ENCODE data around the gene CEP41.

CEP41 gene

DNA sequence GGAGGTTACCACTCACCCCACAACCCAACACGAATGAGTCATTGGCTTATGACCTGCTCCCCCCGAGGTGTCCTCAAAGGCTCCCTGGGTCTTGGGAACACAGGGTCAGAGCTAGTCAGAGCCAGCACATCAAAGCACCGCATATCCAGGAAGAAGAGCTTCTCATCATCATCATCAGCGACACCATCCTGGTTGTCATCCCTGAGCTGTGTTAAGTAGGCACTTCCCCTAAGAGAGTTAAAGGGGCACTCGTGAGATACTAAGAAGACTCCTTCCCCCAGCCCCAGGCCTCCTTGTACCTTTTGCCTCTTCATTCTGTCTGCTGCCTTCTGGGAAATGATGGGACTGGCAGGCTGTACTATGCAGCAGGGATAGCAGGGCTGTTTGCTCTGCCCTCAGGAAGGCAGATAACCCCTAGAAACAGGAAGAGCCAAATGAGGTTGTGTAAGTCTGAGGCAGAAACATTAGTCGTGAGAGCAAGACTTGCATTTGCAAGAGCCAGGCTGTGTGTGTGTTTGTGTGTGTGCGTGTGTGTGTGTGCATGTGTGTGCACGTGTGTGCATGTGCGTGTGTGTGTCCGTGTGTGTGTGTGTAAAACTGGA is 71.6 kb downstream of the CEP41 start:
- DNase-seq (ENCODE audit: low read depth in 2 of 2), result peak; percentile 93 to 95

DNA sequence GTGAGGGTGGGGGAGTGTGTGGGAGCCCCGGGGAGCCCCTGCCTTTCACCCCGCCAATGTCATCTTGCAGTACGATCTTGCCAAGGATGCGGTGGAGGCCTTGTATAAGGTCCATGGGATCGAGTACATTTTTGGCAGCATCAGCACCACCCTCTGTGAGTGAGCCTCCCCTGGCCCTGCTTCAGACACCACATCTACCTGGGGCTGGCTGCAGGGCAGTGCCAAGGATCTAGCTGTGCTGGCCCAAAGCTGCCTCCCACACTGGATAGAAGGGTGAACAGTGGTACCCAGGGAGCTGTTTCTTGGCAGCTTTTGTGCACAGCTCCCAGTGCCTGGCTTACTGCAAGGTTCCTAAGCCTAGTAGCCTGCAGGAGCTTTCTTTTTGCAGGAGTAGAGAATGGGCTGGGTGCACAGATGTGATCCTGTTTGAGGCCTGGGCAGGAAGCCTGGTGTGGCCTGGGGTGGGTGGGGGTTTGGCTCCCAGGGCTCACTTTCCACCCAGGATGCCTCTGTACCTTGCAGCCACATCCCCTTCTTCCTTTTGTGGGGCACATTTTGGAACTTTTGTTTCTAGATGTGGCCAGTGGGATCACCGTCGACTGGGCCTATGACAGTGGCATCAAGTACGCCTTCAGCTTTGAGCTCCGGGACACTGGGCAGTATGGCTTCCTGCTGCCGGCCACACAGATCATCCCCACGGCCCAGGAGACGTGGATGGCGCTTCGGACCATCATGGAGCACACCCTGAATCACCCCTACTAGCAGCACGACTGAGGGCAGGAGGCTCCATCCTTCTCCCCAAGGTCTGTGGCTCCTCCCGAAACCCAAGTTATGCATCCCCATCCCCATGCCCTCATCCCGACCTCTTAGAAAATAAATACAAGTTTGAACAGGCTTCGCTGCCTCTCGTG is 72.7 kb downstream of the CEP41 start:
- DNase-seq (ENCODE audit: low read depth in 2 of 2), result no peak

DNA sequence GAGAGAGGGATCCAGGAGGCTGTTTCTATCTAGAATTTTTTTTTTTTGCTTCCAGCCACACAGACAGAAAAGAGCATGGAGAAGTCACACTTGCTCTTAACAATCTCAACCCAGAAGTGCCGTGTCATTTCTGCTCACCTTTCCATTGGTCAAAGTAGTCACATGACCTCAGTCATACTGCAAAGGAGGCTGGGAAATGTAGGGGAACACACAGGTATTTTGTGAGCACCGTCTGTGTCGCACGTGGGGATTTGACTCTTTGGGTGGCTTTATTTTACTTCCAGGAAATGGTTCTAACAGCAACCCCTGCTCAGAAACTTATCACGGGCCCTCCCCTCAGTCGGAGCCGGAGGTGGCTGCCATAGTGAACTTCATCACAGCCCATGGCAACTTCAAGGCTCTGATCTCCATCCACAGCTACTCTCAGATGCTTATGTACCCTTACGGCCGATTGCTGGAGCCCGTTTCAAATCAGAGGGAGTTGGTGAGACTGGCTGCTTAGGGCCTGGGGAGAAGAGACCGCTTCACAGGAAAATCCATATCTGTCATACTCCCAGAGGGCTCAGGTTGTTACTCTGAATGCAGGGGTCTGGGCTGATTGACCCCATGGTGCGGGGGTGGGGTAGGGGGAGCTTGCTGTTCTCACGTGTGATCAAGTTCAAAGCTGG is 73.6 kb downstream of the CEP41 start:
- DNase-seq (ENCODE audit: low read depth in 2 of 2), result no peak

DNA sequence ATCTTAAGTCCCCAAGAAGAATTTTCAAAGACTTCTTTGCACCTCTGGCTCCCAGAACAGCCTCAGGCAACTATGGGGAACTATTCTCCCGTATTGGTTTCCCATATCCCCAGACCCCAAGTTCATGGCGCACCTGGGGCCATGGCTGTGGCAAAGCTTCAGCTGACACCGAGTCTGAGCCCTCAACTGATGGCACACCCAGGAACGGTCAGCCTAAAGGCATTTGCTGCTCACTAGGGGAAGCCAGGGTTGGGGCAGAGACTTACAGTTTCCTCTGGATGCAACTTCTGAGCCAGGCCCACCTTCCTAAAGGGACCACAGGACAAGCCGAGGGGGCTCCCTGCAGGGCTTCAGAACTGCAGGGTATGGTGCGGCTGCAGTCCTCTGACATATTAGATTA is 74.3 kb downstream of the CEP41 start:
- DNase-seq (ENCODE audit: low read depth in 2 of 2), result no peak

DNA sequence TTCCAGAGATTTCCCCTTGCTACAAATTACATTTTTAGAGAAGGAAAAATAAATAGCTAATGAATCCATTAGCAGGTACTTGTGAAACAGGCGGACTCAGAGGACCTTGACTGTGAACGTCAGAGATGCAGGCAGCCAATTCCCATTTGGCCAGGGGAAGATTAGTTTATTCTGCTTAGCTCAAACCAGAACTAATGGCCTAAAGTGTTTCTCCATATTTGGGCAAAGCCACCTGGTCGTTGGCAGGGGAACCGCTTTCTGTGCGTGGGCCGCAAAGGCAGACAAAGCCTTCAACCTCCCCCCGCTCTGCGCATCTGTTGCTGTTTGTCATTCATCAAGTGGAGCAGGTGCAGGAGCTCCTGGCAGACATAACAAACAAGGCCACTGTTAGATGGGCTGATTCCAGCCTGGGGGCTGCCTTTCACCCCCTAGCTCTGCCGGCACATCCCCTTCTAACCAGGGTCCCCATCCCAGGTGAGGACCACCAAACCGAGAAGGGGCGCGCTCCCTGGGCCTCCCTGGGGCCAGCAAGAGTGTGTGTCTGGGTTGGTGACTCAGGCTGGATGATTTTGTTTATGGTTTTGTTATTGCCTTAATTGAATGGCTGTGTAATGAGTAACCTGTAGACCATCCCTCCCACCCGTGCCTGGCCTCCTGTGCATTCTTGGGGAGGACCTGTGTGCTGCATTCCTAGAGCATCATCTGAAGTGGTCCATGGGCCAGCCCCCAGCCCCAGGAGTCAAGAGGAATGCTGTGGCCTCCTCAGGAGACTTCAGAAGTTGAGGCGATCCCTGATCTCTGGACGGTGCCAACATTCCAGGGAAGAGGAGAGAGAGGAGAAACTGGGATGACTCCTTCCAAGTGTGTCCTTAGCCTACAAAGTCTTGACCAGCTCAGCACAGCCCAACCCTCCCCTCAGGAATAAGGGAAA is 75.0 kb downstream of the CEP41 start:
- DNase-seq (ENCODE audit: low read depth in 2 of 2), result peak; percentile 74 to 79

DNA sequence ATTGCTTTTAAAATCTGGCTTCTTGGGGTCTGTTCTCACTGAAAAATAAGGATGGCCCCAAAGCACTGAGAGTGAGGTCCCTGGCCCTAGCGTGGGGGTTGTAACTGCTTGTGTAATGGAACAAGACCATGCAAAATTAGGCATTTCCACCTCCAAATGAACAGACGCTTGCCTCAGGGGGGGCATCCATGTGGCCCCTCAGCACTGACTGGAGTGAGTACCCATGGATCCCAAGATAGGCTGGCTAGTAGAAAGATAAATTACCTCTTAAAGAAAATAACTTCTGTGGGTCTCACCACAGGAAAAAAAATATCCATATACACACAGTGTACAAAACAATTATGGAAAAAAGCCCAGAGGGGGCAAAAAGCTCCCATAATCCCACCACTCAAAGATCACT is 75.7 kb downstream of the CEP41 start:
- DNase-seq (ENCODE audit: low read depth in 2 of 2), result no peak

DNA sequence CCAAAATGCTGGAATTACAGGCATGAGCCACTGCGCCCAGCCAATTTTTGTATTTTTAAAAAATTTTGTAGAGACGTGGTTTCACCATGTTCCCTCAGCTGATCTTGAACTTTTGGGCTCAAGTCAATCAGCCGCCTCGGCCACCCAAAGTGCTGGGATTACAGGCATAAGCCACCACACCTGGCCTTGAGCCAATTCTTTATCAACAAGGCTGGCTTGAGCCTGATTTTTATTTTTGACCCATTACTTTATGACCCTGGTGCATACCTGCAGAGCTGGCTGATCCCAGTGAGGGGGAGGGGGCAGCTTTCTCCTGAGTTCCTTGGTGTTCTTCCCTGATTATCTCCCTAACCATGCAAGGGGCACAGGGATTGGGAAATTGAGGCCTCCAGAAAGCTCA is 76.4 kb downstream of the CEP41 start:
- no peak for DNase-seq (ENCODE audit: low read depth in 2 of 2)

DNA sequence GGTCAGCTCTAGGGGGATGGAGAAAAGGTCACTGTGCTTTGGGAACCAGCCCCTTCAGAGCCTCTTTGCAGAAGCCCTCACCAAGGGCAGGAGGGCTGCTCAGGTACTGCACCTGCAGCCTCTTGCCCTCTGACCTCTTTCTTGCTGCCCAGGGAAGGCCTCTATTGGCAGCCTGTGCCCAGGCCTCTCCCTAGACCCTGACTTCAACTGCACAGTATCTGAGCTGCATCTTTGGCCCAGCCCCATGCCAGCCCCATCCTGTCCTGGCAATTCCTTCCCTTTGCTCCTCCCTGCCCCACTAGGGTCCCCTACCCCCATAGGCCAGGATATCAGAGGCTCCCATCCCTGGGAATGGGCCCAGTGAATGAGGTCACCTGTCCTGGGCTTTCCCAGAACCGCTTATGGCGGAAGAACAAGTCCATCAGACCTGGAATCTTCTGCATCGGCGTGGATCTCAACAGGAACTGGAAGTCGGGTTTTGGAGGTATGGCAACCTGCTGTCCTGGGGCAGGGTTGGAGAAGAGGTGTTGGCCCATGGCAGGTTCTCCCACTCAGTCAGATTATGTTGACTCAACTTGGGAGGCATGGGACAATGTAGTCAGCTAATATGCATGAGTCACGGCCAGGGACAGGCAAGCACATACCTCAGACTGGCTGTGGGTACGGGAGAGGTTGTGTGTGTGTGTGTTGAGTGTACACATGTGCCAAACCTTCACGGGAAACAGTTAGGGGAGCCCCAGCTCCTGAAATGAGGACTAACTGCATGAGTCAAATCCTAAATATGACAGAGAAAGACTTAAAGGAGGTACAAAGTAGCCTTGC is 77.6 kb downstream of the CEP41 start:
- peak; percentile 82 to 83 for DNase-seq (ENCODE audit: low read depth in 2 of 2)

DNA sequence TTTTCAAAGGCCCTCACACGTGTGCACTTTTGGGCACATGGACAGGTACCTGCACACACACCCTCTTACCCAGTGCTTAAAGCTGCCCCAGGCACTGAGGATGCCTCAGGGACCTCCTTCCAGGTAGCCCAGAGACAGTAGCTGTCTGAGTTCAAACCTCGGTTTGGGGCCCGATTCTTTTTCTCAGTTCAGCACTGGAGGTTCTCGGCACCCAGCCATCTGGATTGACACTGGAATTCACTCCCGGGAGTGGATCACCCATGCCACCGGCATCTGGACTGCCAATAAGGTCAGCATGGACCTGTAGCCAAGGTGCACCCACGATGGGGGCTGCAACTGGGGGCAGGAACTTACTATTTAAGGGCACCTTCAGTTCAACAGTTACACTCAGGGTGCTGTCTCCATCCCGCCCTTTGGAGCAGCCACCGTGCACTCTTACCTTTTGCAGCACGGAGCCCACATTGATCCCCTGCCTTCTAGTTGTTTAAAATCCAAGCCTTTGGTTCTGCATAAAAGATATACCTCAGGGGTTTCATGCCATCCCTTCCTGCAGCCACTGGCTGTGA is 78.5 kb downstream of the CEP41 start:
- DNase-seq (ENCODE audit: low read depth in 2 of 2), result no peak

DNA sequence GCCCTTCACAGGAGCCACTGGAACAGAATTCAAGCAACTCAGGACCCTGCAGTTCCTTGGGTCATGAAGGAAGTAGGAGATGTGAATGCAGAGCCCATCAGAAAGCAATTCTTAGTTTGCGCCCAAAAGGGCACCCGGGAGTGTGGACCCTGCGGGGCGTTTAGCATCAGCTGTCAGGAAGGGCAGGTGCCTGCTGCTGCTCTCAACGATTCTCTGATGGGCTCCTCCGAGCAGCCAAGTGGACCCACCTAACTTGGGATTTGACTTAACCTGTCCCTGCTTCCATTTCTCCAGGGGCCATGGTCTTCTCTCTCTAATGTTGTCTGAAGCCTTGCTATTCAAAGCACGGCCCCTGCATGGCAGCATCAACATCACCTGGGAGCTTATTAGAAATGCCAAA is 79.1 kb downstream of the CEP41 start:
- no peak for DNase-seq (ENCODE audit: low read depth in 2 of 2)

DNA sequence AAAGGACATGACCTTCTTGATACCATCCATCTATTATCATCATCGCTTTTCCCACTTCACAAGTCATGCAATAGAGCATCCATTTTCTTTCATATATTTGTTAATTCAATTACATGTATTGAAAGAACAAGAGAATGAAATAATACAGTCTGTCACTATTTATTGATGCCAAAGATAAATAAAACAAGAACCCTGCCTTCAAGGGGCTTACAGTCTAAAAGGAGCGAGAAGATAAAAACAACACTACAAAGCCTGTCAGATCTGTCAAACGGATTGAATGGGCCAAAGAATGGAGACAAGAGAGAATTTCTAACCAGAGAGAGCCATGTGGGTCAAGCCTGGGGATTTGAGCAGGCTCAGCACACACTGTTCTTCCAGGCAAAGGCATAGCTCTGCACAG is 80.3 kb downstream of the CEP41 start:
- no peak for DNase-seq (ENCODE audit: low read depth in 2 of 2)

DNA sequence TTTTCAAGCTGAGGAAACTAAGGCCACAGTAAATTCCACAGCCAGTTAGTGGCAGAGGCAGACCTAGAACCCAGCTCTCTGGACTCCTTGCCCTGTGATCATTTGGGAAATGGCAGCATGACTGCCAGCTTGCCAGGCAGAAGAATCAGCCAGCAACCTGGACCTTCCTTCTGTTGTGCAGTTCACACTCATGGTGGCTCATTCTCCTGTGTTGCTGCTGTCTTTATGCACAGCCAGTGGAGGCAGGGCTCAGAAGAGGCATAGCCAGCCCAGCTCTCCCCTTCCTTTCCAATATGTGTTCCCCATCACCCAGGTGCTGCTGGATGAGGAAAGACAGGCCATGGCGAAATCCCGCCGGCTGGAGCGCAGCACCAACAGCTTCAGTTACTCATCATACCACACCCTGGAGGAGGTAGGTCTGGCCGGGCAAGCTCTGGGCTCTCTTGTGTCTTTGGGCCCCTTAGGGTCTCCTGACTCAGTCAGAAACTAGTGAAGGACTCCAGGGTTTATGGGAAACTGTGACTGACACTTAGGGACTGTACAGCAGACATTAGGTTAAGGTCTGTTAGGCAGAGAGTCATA is 81.4 kb downstream of the CEP41 start:
- no peak for DNase-seq (ENCODE audit: low read depth in 2 of 2)

DNA sequence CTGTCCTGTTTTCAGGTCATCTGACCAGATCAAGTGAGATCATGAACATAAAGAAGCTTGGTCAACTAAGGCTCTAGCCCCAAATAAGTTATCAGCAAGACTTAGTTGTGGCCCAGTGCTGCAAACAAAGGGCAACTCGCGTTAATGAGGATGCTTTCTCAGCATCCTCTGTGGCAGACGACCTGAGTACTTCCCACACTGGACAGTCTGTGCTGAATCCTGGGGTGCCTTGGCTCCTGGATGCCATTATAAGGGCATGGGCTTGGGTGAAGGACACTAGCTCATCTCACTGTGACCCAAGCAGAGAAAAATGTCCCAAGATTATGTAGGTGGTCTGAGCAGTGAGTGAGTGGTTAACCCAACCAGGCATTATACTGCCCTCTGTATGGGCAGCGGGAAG is 82.3 kb downstream of the CEP41 start:
- DNase-seq (ENCODE audit: low read depth in 2 of 2), result no peak

DNA sequence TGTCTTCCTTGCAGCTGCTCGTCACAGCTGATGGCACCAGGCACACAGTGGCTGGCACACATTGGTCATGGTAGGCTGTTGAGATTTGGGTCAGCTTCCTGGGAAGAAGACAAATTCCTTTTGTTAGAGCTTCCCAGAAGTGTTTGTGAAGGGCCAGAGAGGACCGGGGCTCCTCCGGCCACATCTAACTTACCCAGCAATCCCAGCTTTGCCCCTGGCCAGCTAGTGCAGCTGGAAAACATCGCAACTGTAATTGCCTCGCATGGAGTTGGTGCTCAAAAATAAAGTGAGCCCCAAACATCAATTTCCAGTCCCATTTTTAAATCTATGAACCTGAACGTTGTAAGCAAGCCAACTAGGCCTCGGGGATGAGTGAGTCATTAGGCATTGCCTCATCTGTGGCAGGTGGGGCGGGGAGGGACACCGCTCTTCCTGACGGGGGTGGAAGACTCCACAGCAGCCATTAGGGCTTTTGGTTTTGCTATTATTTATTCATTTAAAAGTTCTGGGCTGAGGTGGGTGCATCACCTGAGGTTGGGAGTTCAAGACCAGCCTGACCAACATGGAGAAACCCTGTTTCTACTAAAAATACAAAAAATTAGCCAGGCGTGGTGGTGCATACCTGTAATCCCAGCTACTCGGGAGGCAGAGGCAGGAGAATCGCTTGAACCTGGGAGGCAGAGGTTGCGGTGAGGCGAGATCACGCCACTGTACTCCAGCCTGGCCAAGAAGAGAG is 83.8 kb downstream of the CEP41 start:
- DNase-seq (ENCODE audit: low read depth in 2 of 2), result no peak

DNA sequence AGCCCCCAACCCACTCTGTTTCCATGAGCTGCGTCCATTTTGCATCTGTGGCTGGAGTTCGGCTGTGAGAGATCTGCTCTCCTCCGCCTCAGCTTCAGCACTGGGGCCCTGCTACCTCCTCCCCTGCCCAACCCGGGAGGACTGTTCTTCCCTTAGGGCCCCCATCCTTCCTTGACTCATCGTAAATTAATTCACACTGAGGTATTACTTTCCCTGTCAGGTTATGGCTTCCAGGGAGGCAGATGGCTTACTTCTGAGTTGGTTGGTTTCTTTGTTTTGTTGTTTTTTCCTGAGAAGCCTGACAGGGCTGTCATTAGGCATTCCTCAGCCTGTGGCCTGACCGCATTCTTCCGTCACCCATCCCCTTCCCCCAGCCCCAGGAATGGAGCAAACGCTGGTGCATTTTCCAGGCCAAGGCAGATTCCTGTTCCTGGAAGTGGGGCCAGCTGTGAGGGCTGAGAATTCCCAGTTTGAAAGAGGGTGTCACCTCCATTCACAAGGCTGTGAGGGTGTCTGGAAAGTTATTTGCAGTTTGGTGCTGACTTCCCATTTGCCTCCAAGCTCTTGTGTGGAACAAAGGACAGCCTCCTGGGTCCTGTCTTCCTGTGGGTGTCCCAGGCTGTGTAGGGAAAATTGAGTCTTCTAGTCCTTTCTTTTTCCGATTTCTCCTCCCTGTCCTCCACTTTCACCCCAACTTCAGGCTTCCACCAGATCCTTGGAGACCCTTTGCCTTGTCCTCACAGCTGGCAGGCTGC is 84.5 kb downstream of the CEP41 start:
- peak; percentile 99 for DNase-seq (ENCODE audit: low read depth in 2 of 2)

DNA sequence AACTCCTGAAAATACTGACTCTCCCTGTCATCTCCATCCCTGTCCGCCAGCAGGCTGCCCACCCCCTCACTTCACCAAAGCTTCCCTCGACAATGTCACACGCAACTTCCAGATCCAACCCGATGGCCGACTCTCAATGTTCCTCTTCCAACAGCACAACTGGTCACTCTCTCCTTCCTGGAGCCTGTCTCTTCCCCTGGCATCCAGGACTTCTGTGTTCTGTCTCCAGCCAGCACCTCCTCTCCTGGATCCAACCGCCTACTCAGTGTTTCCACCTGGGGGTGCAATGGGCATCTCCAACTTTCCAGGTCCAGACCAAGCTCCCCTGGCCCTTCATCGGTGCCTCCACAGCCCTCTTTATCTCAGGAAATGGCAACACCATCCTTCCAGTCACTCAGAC is 87.6 kb downstream of the CEP41 start:
- no peak for DNase-seq (ENCODE audit: low read depth in 2 of 2)

DNA sequence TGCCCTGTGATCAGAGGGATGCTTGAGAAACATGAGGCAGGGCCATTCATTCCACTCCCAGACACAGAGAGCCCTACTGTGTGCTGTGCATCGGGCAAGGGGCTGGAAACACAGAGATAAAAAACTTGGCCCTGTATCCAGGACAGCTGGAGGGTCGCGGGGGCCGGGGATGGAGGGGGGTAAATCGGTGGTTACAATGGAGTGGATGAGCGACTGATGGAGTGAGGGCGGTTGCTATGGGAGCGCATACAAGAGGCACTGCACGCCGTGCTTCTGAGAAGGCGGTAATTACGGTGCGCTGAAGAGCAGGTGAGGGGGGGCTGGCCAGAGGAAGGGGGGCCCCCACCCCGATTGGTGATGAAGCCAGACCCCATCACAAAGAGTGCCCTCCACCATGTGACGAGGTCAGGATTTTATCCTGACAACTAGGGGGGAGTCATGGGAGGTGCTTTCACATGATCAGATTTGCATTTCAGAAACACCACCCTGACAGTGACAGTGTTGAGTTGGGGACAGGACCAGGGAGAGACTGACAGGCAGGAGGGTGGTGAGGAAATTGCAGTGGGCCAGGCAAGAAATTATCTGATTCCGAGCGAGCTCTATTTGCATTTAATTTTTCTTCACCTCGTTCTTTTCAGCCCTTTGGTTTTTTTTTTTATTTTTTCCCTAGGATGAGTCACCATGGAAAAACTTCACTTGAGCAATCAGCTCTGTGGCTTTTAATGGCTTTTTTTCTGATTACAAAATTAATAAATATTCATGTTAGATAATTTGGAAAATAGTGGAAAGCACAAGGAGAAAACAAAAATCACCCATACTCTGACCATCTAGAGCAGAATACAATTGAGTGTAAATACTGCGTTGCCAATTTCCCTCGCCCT is 88.4 kb downstream of the CEP41 start:
- DNase-seq (ENCODE audit: low read depth in 2 of 2), result no peak

DNA sequence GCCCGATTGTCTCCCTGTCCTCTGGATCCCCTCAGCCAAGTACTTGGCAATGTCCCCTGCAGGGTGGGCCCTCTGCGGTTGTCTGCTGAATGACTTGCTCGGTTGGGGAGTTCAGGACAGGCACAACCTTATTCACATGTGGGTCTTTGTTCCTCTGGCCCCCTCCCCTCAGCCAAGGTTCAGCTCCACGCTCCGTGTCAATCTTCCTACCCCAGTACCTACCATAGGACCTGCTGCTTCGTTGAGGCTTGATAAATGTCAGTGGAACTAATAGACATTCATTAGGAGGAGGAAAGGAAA is 89.1 kb downstream of the CEP41 start:
- DNase-seq (ENCODE audit: low read depth in 2 of 2), result no peak

All from fibroblast of skin of left biceps (primary cell).